ENCODE measurements around the gene GPR137B. TPM values are rescaled to one million over a fixed set of nuclear protein-coding genes. Genes with fewer than 3 reads are reported as not detected.

The GPR137B gene
- total and polyA plus RNA-seq, 8 donors: 2.9 to 64.8 (median 12.5) TPM

DNA sequence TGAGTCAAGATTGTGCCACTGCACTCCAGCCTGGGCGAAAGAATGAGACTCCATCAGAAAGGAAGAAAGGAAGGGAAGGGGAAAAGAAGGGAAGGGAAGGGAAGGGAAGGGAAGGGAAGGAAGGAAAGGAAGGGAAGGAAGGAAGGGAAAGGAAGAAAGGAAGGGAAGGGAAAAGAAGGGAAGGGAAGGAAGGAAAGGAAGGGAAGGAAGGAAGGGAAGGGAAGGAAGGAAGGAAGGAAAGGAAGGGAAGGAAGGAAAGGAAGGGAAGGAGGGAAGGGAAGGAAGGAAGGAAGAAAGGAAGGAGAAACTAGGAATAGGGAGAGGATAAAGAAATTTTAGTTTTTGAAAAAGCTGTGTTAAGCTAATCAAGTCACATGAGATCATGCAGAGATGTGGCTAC is 44.1 kb upstream of the GPR137B start:
- H3K36me3 ChIP-seq: no peaks in the 10 kb centered on the region
- peaks cover 0 to 9% (median 6%) of the 10 kb centered on the region in 4 donors for H3K9me3 ChIP-seq
- H3K4me3 ChIP-seq: no peak overlapping the region
- intact Hi-C loops (cut with DNase I; ENCODE audit: low total_unique reads): no loop called here
- H3K4me1 ChIP-seq: peaks cover 0 to 5% (median 0%) of the 10 kb centered on the region in 4 donors
- TF ChIP-seq EP300 (IDR thresholded peaks at IDR 0.05) (no peak), POLR2AphosphoS5 (IDR thresholded peaks at IDR 0.05) (no peak), CTCF (IDR thresholded peaks at IDR 0.05) (no peak), POLR2A (IDR thresholded peaks at IDR 0.05) (no peak)
- no peak overlapping the region for H3K27ac ChIP-seq
- no peak for DNase-seq
- WGBS, 5 donors: 80 to 100% (median 92%) methylated on average over 1 of the region's 1 CpG
- peaks cover 0 to 15% (median 0%) of the 10 kb centered on the region in 3 donors for H3K27me3 ChIP-seq

- H3K27me3 ChIP-seq: peaks cover 0 to 15% (median 0%) of the 10 kb centered on the region in 3 donors
- 49 to 71% (median 56%) methylated on average over 12 of the region's 12 CpGs for WGBS, 5 donors
- peaks cover 0 to 5% (median 2%) of the 10 kb centered on the region in 4 donors for H3K4me1 ChIP-seq
- no peak overlapping the region for H3K4me3 ChIP-seq
- peak in 1 of 2 donors; percentile 51 for DNase-seq
- H3K27ac ChIP-seq: no peak overlapping the region
- H3K9me3 ChIP-seq: peaks cover 0 to 9% (median 6%) of the 10 kb centered on the region in 4 donors
- TF ChIP-seq CTCF (IDR thresholded peaks at IDR 0.05) (no peak), EP300 (IDR thresholded peaks at IDR 0.05) (no peak), POLR2AphosphoS5 (IDR thresholded peaks at IDR 0.05) (no peak), POLR2A (IDR thresholded peaks at IDR 0.05) (no peak)
- no peaks in the 10 kb centered on the region for H3K36me3 ChIP-seq
- intact Hi-C loops (cut with DNase I; ENCODE audit: low total_unique reads): no loop called here
Observed at GRCh38 chr1:236099355-236099974, 42.9 kb upstream of the GPR137B start.

- Histone ChIP-seq H3K4me1 (peaks cover 0 to 5% (median 2%) of the 10 kb centered on the region in 4 donors), H3K9me3 (peaks cover 0 to 9% (median 6%) of the 10 kb centered on the region in 4 donors), H3K36me3 (no peaks in the 10 kb centered on the region), H3K27me3 (peaks cover 0 to 15% (median 0%) of the 10 kb centered on the region in 3 donors), H3K27ac (no peak overlapping the region), H3K4me3 (no peak overlapping the region)
- intact Hi-C loops (cut with DNase I; ENCODE audit: low total_unique reads): no loop called here
- 90 to 97% (median 94%) methylated on average over 13 to 15 of the region's 15 CpGs for WGBS, 5 donors
- TF ChIP-seq EP300 (IDR thresholded peaks at IDR 0.05): no peak
- no peak for TF ChIP-seq POLR2A (IDR thresholded peaks at IDR 0.05)
- TF ChIP-seq POLR2AphosphoS5 (IDR thresholded peaks at IDR 0.05): no peak
- TF ChIP-seq CTCF (IDR thresholded peaks at IDR 0.05): no peak
- DNase-seq: no peak
Observed at GRCh38 chr1:236100799-236101198, 41.5 kb upstream of the GPR137B start.

- DNase-seq: no peak
- TF ChIP-seq POLR2A (IDR thresholded peaks at IDR 0.05): no peak
- TF ChIP-seq CTCF (IDR thresholded peaks at IDR 0.05): no peak
- TF ChIP-seq EP300 (IDR thresholded peaks at IDR 0.05): no peak
- no peak for TF ChIP-seq POLR2AphosphoS5 (IDR thresholded peaks at IDR 0.05)
- Histone ChIP-seq H3K36me3 (no peaks in the 10 kb centered on the region), H3K27me3 (peaks cover 0 to 15% (median 0%) of the 10 kb centered on the region in 3 donors), H3K9me3 (peaks cover 0 to 9% (median 6%) of the 10 kb centered on the region in 4 donors), H3K27ac (no peak overlapping the region), H3K4me1 (peaks cover 0 to 5% (median 2%) of the 10 kb centered on the region in 4 donors), H3K4me3 (no peak overlapping the region)
- intact Hi-C loops (cut with DNase I; ENCODE audit: low total_unique reads): no loop called here
- 78 to 90% (median 87%) methylated on average over 9 to 10 of the region's 10 CpGs for WGBS, 5 donors
Observed at GRCh38 chr1:236101233-236102200, 40.8 kb upstream of the GPR137B start.
